ENCODE results near the gene ZNF652.

- TF ChIP-seq CTCF (conservative IDR thresholded peaks at IDR 0.05; ENCODE audit: low read depth, low read length) = no peak
- no peak for TF ChIP-seq EZH2 (IDR thresholded peaks at IDR 0.05; ENCODE audit: low read length, unreplicated experiment)
- no peak for TF ChIP-seq EZH2phosphoT487 (IDR thresholded peaks at IDR 0.05; ENCODE audit: borderline replicate concordance, low read length)
Observed at GRCh38 chr17:49399995-49400394, 37.9 kb upstream of the ZNF652 start.
